GM20431 (cell line): ENCODE results near the gene ALAD.

Experiments
- in situ Hi-C: fragments of 300-500 bp; cut with MseI, MboI; formaldehyde crosslinking; loops from one replicate; pipeline ENCODE4 v1.15.0; 2020; ENCODE audit warnings: low sequenced_read_pairs; ENCODE audit not compliant: unreplicated experiment

Gene ALAD

DNA sequence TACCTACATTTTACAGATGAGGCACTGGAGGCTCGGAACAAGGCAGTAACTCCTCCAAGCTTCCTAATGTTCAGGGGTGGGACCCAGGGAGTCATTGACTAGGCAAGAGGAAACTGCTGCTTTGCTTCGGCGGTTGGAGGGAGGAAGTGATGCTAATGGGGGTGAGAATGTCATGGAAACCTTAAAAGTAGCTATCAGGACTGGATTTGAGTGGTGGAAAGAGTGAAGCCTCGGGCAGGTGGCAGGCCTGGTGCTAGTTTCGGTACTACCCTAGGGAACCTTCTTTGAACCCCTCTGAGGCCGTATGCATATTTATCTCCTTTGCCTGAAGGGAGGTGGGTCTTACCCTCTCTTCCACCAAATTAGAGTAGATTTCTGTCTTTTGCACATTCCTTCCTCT, 50.1 kb downstream of the ALAD start:
- in situ Hi-C loops = no loop called here

DNA sequence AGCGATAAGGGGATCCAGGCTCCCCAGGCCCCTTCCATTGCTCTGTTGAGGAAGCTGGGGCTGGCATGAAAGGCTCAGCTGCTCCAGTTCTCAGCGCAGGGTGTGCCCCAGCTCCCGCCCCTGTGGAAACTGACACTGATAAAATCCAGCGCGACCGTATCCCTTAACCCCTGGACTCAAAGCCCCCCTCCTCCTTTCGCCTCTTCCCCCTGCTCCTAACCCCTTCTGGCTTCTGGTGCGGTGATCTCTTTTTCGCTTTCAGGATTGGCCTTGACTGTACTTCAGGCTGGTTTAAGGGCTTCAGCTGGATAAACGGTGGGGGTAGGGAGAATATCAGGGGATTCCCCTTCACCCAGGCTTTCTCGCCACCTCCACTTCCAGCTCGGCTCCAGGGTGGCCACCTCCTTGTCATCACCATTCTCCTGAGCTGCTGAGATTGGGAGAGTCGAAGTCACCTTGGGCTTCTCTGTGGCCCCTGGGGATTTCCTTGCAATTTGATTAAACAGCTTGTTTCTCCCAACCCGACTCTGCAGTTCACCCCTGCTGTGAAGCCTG, 50.9 kb downstream of the ALAD start:
- in situ Hi-C loops = no loop called here

DNA sequence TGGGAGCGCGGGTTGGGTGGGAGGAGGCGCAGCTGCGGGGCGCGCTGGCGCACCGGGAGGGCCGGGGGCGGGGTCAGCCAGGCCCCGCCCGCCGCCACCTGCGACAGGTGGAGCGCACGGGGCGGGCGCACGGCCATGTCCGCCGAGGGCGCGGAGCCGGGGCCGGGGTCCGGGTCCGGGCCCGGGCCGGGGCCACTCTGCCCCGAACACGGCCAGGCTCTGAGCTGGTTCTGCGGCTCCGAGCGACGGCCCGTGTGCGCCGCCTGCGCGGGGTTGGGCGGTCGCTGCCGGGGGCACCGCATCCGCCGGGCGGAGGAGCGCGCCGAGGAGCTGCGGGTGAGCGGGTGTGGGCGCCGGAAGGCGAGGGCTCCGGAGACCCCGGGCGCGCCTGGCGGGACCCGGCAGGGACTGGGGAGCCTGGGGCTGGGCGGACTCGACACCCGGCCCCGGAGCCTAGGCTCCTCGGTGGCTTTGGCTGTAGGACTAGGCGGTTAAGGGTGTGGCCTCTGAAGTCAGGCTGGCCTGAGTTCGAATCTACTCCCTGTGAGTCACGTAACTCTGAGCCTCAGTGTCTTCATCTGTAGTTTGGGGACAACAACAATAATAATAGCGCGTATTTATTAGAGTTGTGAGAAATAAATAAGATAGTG, 51.5 kb downstream of the ALAD start, which contains the start of gene BSPRY:
BSPRY (plus strand) TSS at position 97 of the 650 bp plus-strand sequence; CDS start at position 136, 39 bp downstream.
- in situ Hi-C loops = no loop called here

GRCh38 chr9:113349066-113349444, 52.0 kb downstream of the ALAD start:
- in situ Hi-C loops = no loop called here

DNA sequence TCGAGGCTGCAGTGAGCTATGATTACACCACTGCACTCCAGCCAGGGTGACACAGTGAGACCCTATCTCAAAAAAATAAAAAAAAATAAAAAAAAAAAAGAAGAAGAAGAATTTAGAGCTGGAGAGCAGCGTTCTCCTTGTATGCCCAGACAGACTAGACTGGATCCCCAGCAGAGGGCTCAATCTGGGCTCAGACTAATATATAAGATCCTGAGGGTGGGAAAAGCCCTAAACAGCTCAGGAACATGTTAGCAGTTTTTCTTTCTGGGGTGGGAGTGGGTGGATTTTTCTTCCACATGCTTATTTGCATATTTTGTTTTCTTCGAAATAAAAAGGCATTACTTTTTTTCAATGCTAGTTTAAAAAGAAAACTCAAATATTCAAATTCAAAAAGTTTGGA, 52.6 kb downstream of the ALAD start:
- in situ Hi-C loops = no loop called here

- in situ Hi-C loops = no loop called here
These were observed 55.4 kb downstream of the ALAD start for GRCh38 chr9:113345671-113346070.

GRCh38 chr9:113345190-113345589, 55.9 kb downstream of the ALAD start:
- in situ Hi-C loops = no loop called here

GRCh38 chr9:113343732-113344231, 57.3 kb downstream of the ALAD start:
- in situ Hi-C loops = no loop called here

GRCh38 chr9:113341712-113342410, 59.2 kb downstream of the ALAD start:
- in situ Hi-C loops = no loop called here

GRCh38 chr9:113340011-113340699, 60.9 kb downstream of the ALAD start, which contains the start of gene WDR31:
WDR31 (minus strand) TSS chr9:113340275; CDS start chr9:113332022, 8,253 bp downstream.
- in situ Hi-C loops = no loop called here

- in situ Hi-C loops = no loop called here
These were observed 63.4 kb downstream of the ALAD start for GRCh38 chr9:113337714-113338113.
